Suprapubic skin (tissue), 4 donors: ENCODE results near the gene KDM6A.

Experiments
- CTCF ChIP-seq, 2 donors: fragments of 200-600 bp in 1 of 2; fragments of 450-650 bp in 1 of 2; sonication (generic) in 1 of 2; IDR thresholded peaks; one replicate each; pipeline ENCODE4 v1.5.1; 2016 to 2019; ENCODE audit warnings: antibody characterized with exemption in 2 of 2, mild to moderate bottlenecking in 1 of 2, moderate library complexity in 1 of 2
- EP300 ChIP-seq: sonication (generic); formaldehyde crosslinking; IDR thresholded peaks from one replicate; pipeline ENCODE4 v1.6.1; 2017; ENCODE audit warnings: antibody characterized with exemption
- POLR2A ChIP-seq, 2 donors: fragments of 450-650 bp; IDR thresholded peaks; one replicate each; pipeline ENCODE4 v1.6.1; 2017; ENCODE audit warnings: antibody characterized with exemption in 2 of 2, mild to moderate bottlenecking in 2 of 2, moderate library complexity in 2 of 2
- POLR2AphosphoS5 ChIP-seq, 3 donors: sonication (generic); formaldehyde crosslinking; IDR thresholded peaks; one replicate each; pipeline ENCODE4 v1.6.1; 2017; ENCODE audit warnings: antibody characterized with exemption in 3 of 3

DNA sequence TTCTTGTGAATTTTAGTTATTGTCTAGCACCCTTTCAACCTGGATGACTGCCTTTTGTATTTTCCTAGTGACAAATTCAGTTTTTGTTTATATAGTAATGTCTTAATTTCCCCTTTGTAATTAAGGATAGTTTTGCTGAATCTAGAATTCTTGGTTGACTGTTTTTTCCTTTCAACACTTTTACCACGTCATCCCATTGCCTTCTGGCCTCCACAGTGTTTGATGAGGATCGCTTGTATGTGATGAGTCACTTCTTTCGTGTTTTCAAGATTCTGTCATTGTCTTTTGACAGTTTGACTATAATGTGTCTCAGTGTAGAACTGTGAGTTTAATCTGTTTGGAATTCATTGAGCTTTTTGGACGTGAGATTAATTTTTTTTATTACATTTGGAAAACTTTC lies 30.1 kb downstream of the KDM6A start:
- TF ChIP-seq CTCF (IDR thresholded peaks at IDR 0.05) (no peak), POLR2A (IDR thresholded peaks at IDR 0.05) (no peak), POLR2AphosphoS5 (IDR thresholded peaks at IDR 0.05) (no peak), EP300 (no peak)
